ENCODE results near the gene CABLES1. TPM values are rescaled to one million over a fixed set of nuclear protein-coding genes. Genes with fewer than 3 reads are reported as not detected.

The CABLES1 gene
- total and polyA plus RNA-seq, 2 experiments from 2014 or later: 1.3 to 8.9 TPM

DNA sequence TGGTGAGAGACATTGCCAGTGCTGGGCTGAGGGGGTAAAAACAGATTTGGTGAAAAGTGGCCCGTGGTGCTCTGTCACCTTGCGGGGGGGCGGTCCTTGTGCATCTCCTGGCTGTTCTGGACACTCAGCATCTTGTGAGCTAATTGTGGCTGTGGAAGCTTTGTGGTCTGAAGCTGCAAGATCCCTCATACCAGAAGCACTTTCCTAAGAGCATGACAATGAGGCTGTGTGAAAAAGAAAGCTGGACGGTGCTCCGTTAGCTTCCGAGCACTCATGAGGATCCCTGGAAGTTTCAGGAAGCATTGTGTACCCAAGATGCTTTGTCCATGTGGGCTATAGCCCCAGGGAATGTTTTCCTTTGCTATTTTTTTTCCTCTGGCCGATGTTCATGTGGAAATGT, 74.5 kb downstream of the CABLES1 start:
- H3F3A ChIP-seq (ENCODE audit: insufficient read depth): no peaks in the 10 kb centered on the region
- no peaks in the 10 kb centered on the region for H3K4me1 ChIP-seq (ENCODE audit: insufficient read depth)
- H3K9me3 ChIP-seq (ENCODE audit: low read depth): no peaks in the 10 kb centered on the region
- 97 to 99% methylated on average over 7 of the region's 7 CpGs for WGBS, 2 experiments (ENCODE audit: low coverage in 1 of 2, low lambda C conversion rate in 2 of 2, missing lambda C conversion rate in 2 of 2)
- H3K27ac ChIP-seq: no peak overlapping the region
- H3K4me3 ChIP-seq: no peak overlapping the region
- H3K27me3 ChIP-seq (replicated peaks; ENCODE audit: insufficient read depth): no peaks in the 10 kb centered on the region
- no peaks in the 10 kb centered on the region for H4K20me1 ChIP-seq (ENCODE audit: insufficient read depth)
- H3K36me3 ChIP-seq (ENCODE audit: low read depth): no peaks in the 10 kb centered on the region; the same call in 1 of the 2 replicates
- H3K4me2 ChIP-seq (ENCODE audit: unreplicated experiment): no peak overlapping the region
- no peak overlapping the region for H3K9ac ChIP-seq
- H3K79me2 ChIP-seq (ENCODE audit: insufficient read depth): no peaks in the 10 kb centered on the region
- H3K9me2 ChIP-seq (ENCODE audit: insufficient read depth): no peaks in the 10 kb centered on the region
- H2AFZ ChIP-seq: no peak overlapping the region
- no peak for DNase-seq
- TF ChIP-seq EZH2 (IDR thresholded peaks at IDR 0.05; ENCODE audit: insufficient read depth, poor library complexity, severe bottlenecking) (no peak), EZH2phosphoT487 (IDR thresholded peaks at IDR 0.05; ENCODE audit: insufficient read depth, low read depth) (no peak)
- in situ Hi-C loops (cut with MboI): no loop called here

DNA sequence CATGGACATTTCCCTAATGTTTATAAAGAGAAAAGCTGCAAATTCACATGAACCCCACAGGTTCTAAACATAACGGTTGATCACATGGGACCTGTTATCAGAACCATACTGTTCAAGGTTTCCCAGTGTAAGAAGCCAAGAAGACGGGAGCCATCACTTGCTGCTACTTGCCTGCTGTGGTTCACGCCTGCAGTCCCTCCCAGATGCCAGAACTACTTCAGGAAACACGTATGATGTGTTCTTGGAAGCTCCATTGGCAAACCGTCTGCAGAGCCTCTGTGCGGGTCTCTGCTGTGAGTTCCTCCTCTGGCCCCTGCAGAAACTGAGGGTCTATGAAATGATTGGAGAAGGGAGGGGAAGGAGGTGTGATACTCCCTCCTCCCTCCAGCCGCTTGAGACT, 75.2 kb downstream of the CABLES1 start:
- Histone ChIP-seq H4K20me1 (ENCODE audit: insufficient read depth) (no peaks in the 10 kb centered on the region), H2AFZ (no peak overlapping the region), H3K9me2 (ENCODE audit: insufficient read depth) (no peaks in the 10 kb centered on the region), H3K4me3 (no peak overlapping the region), H3K36me3 (ENCODE audit: low read depth) (no peaks in the 10 kb centered on the region; the same call in 1 of the 2 replicates), H3K27ac (no peak overlapping the region), H3K4me1 (ENCODE audit: insufficient read depth) (no peaks in the 10 kb centered on the region), H3F3A (ENCODE audit: insufficient read depth) (no peaks in the 10 kb centered on the region), H3K9me3 (ENCODE audit: low read depth) (no peaks in the 10 kb centered on the region), H3K27me3 (replicated peaks; ENCODE audit: insufficient read depth) (no peaks in the 10 kb centered on the region), H3K79me2 (ENCODE audit: insufficient read depth) (no peaks in the 10 kb centered on the region), H3K9ac (no peak overlapping the region), H3K4me2 (ENCODE audit: unreplicated experiment) (no peak overlapping the region)
- in situ Hi-C loops (cut with MboI): no loop called here
- 90 to 93% methylated on average over 7 of the region's 7 CpGs for WGBS, 2 experiments (ENCODE audit: low coverage in 1 of 2, low lambda C conversion rate in 2 of 2, missing lambda C conversion rate in 2 of 2)
- DNase-seq: no peak
- no peak for TF ChIP-seq EZH2 (IDR thresholded peaks at IDR 0.05; ENCODE audit: insufficient read depth, poor library complexity, severe bottlenecking)
- no peak for TF ChIP-seq EZH2phosphoT487 (IDR thresholded peaks at IDR 0.05; ENCODE audit: insufficient read depth, low read depth)

DNA sequence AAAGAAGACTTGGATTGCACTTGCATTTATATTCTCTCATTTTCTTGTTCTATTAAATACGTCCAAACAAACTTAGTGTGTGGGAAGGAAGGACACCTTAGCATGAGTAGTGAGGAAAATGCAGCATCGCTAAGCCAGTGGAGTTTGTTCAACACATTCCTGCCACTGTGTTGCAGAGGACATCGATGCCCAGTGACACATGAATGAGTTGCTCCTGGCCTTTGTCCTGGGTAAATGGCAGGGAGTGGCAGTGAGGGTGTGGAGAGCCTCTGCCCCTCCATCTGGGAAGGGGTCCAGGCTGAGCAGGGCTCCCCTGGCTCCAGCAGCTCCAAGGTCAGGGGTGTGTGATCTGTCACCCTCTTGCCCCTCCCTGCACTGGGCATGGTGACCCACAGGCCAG, 75.9 kb downstream of the CABLES1 start:
- in situ Hi-C loops (cut with MboI): no loop called here
- no peak for TF ChIP-seq EZH2phosphoT487 (IDR thresholded peaks at IDR 0.05; ENCODE audit: insufficient read depth, low read depth)
- Histone ChIP-seq H3K27ac (no peak overlapping the region), H2AFZ (no peak overlapping the region), H3K4me2 (ENCODE audit: unreplicated experiment) (no peak overlapping the region), H3K9me3 (ENCODE audit: low read depth) (no peaks in the 10 kb centered on the region), H3K9ac (no peak overlapping the region), H3K79me2 (ENCODE audit: insufficient read depth) (no peaks in the 10 kb centered on the region), H3K36me3 (ENCODE audit: low read depth) (no peaks in the 10 kb centered on the region; the same call in 1 of the 2 replicates), H3K9me2 (ENCODE audit: insufficient read depth) (no peaks in the 10 kb centered on the region), H3F3A (ENCODE audit: insufficient read depth) (no peaks in the 10 kb centered on the region), H3K4me1 (ENCODE audit: insufficient read depth) (no peaks in the 10 kb centered on the region), H4K20me1 (ENCODE audit: insufficient read depth) (no peaks in the 10 kb centered on the region), H3K27me3 (replicated peaks; ENCODE audit: insufficient read depth) (no peaks in the 10 kb centered on the region), H3K4me3 (no peak overlapping the region)
- WGBS, 2 experiments (ENCODE audit: low coverage in 1 of 2, low lambda C conversion rate in 2 of 2, missing lambda C conversion rate in 2 of 2): 93 to 95% methylated on average over 3 of the region's 3 CpGs
- no peak for DNase-seq

DNA sequence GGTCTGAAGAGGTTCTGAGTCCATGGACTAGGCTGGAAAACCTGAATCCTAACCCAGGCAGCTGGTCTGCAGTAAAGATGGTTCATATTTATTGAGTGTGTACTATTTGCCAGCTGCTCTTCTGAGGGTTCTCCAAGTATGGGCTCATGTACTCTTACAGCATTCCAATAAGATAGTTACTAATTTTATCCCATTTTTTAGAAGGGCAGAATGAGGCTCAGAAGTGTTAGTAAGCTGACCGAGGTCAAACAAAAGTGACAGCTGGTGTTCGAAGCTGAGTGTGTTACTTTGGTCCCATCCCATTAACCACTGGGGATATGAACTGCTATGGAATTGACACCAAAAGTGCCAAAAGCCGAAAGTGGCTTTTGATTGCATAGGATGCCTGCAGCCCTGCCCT, 76.9 kb downstream of the CABLES1 start:
- Histone ChIP-seq H3K4me1 (ENCODE audit: insufficient read depth) (no peaks in the 10 kb centered on the region), H3K79me2 (ENCODE audit: insufficient read depth) (no peaks in the 10 kb centered on the region), H3K36me3 (ENCODE audit: low read depth) (no peaks in the 10 kb centered on the region; the same call in 1 of the 2 replicates), H2AFZ (no peak overlapping the region), H3K27me3 (replicated peaks; ENCODE audit: insufficient read depth) (no peaks in the 10 kb centered on the region), H3K27ac (no peak overlapping the region), H3K4me3 (no peak overlapping the region), H4K20me1 (ENCODE audit: insufficient read depth) (no peaks in the 10 kb centered on the region), H3F3A (ENCODE audit: insufficient read depth) (no peaks in the 10 kb centered on the region), H3K9me3 (ENCODE audit: low read depth) (no peaks in the 10 kb centered on the region), H3K9me2 (ENCODE audit: insufficient read depth) (no peaks in the 10 kb centered on the region), H3K4me2 (ENCODE audit: unreplicated experiment) (no peak overlapping the region), H3K9ac (no peak overlapping the region)
- 72 to 85% methylated on average over 3 of the region's 3 CpGs for WGBS, 2 experiments (ENCODE audit: low coverage in 1 of 2, low lambda C conversion rate in 2 of 2, missing lambda C conversion rate in 2 of 2)
- DNase-seq: no peak
- in situ Hi-C loops (cut with MboI): no loop called here
- TF ChIP-seq EZH2phosphoT487 (IDR thresholded peaks at IDR 0.05; ENCODE audit: insufficient read depth, low read depth): no peak
- TF ChIP-seq EZH2 (IDR thresholded peaks at IDR 0.05; ENCODE audit: insufficient read depth, poor library complexity, severe bottlenecking): no peak

DNA sequence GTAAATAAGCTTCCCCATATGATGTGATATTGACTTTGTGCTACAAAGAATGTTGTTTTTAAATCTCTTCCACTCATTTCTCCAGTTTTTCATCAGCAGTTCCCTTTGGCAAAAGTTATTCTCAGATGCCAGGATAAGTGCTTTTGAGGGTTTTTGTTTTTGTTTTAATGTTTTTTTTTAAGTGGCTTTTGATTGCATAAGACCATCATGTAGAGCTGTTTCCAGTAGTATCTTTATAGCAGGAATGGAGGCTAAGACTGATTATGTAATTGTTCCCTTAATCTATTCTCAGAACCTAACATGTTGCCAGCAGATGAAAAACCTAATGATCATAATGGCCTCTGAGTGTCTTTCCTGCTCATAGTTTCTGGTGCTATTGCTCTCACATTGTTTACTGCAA, 77.9 kb downstream of the CABLES1 start:
- no peak overlapping the region for H3K27ac ChIP-seq
- DNase-seq: no peak
- H3K4me2 ChIP-seq (ENCODE audit: unreplicated experiment): no peak overlapping the region

More for the DNA sequence above, 77.9 kb downstream of the CABLES1 start:
- Histone ChIP-seq H3K9me3 (ENCODE audit: low read depth) (no peaks in the 10 kb centered on the region), H4K20me1 (ENCODE audit: insufficient read depth) (no peaks in the 10 kb centered on the region), H3K9ac (no peak overlapping the region), H3K27me3 (replicated peaks; ENCODE audit: insufficient read depth) (no peaks in the 10 kb centered on the region), H3K4me1 (ENCODE audit: insufficient read depth) (no peaks in the 10 kb centered on the region), H3K9me2 (ENCODE audit: insufficient read depth) (no peaks in the 10 kb centered on the region), H3K4me3 (no peak overlapping the region), H3K79me2 (ENCODE audit: insufficient read depth) (no peaks in the 10 kb centered on the region), H3K36me3 (ENCODE audit: low read depth) (no peaks in the 10 kb centered on the region; the same call in 1 of the 2 replicates), H2AFZ (no peak overlapping the region), H3F3A (ENCODE audit: insufficient read depth) (no peaks in the 10 kb centered on the region)
- in situ Hi-C loops (cut with MboI): no loop called here
- TF ChIP-seq EZH2phosphoT487 (IDR thresholded peaks at IDR 0.05; ENCODE audit: insufficient read depth, low read depth) (no peak), EZH2 (IDR thresholded peaks at IDR 0.05; ENCODE audit: insufficient read depth, poor library complexity, severe bottlenecking) (no peak)

Data from GM23248 (cell line).